NCI-H524 (cell line): Measurements from ENCODE around the gene RABGAP1L.

ENCODE experiments used
- DNase-seq, 2 experiments: peaks; one replicate each; lab custom pipeline; 2025; lab: John Stamatoyannopoulos, UW

RABGAP1L gene

DNA sequence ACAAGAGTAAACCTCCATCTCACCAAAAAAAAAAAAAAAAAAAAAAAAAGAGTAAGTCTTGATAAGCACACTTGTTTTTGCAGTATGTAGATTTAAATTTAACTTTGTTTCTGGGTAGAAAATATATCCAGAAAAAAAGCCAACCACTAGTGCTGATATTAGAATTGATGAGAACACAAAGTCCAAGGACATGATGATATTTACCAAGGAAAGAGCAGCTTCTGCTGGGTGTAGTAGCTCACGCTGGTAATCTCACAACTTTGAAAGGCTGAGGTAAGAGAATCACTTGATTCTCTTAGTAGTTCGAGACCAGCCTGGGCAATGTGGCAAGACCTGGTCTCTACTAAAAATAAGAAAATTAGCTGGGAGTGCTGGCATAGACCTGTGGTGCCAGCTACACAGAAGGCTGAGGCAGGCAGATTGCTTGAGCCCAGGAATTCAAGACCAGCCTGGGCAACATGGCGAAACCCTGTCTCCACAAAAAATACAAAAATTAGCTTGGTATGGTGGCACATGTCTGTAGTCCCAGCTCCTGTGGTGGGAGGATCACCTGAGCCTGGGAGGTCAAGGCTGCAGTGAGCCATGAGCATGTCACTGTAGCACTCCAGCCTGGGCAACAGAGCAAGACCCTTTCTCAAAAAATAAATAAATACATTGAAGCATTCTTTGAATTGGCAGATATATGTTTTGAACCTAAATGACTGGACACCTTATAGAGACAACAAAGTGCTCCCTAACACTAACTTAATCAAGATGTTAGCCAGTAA, 776.8 kb downstream of the RABGAP1L start:
- no peak for DNase-seq

DNA sequence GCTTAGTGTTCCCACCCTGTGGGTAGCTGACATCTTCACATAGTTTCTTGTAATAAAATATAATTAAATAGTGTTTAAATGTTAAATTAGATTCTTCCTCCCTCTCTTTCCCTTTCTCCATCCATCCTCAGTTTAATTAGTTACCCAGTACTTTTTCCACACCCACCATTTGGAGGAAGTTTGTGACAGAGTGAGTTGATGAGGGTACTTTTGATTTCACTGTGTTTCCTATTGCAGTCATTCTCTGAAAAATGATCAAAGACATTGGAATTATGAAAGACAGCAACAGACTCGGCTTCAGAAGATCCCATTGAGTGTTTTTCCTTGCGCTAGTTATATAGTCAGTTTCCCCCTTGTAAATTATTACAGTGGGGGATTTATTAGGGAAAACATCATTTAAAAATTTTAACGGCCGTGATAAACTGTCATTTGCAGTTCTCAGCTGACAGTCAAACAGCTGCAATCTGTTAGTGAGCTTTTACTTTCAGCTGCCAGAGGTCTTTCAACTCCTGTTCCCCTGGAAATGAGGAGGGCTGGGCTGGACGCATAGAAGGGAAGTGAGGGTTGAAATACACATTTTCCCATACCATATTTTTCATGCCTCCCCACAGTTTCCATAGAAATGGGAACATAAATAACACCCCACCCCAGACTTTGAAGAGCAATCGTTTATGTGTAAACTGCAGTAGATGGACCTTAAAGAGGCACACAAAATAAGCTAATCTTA, 779.1 kb downstream of the RABGAP1L start:
- peak in 1 of 2 experiments; percentile 2 for DNase-seq

DNA sequence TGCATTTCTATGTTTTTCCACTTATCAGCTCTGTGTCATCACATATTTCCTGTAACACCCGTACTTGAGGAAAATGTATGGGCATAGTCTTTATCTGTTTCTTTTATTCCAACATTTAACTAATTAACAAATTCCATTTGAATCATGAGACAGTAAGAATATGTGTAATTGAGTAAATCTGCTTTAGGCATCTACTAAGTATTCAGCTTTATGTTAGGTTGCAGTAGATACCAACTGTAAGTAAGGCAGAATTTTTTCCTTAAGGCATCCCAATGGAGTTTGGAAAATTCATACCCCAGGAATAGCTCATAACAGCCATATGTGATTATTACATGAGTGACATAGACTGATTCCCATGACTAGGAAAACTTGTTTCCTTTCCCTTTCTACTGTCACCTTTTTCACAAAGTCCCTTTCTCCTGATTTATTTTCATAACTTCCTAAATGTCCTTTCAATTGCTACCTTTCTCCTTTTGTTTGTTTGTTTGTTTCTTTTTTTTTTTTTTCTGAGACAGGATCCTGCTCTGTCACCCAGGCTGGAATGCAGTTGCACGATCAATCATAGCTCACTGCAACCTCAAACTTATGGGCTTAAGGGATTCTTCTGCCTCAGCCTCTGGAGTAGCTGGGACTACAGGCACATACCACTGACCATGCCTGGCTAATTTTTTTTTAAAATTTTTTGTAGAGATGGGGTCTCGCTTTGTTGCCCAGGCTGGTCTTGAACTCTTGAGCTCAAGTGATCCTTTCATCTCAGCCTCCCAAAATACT, 780.6 kb downstream of the RABGAP1L start:
- no peak for DNase-seq

DNA sequence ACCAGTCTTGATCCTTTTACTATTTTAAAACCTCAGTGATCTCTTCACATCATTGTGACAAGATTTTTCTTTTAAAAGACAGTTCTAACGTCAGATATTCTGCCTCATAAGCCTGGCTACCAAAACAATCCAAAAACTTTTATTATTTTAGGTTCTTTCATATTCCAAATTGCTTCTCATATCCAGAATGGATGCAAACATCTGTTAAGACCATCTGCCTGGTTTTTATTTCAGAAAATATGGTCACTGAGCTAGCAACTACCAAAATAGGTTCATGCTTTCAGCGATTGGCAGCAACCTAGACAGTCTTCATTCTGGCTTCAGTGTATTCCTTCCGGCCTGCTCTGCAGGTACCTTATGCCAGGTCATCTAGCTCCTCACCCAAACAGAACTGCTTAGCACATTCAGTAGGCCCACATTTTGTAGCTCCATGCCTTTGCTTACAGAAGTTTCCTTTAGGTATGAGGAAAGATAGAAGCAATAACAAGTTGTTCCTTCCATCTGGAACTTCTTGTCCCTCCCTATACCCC, 781.4 kb downstream of the RABGAP1L start:
- DNase-seq: peak; percentile 15 to 62

DNA sequence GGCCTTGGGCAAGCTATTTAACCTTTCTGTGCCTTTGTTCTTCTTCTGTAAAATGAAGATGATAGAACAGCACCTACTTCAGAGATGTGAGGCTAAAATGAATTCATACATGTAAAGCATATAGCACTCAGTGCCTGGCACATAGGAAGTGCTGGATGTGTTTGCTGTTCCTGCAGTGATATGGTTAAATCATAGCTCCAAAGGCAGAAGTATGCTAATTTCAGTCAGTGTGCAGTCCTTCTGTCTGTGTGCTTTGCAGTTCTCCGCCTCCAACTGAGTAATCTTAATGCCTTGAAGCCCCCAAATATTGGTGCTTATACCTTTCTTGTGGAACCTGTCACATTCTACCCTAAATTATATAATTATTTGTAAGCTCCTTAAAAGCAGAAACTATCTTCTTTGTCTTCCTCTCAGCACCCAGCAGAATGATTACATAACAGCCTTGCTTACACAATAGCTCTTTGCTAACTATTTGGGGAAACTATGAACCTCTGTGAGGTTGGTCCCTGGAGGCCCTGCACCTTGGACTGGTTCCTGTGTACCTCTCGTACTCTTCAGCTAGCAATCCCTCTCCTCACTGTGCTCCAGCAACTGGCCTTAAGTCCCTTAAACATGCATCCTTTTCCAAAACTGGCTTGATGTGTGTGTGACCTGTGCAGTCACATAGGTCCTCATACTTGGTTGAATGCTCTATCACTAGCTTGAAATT, 783.4 kb downstream of the RABGAP1L start:
- DNase-seq: no peak

DNA sequence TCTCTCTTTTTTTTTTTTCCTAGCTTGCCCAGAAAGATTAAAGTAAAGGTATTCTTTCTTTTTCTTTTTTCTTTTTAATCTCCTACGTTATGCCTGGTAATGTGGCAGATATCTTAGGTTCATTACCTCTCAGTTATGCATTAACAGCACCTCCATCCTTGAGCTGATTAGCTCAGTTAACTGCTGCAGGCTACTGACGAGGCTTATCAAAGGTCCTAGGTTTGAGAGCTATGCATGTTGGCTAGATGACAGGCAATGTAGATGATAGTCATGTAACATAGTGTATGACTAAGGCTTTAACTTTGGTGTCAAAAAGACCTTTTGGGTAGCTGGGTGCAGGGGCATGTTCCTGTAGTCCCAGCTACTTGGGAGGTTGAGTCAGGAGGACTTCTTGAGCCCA, 786.7 kb downstream of the RABGAP1L start:
- no peak for DNase-seq

DNA sequence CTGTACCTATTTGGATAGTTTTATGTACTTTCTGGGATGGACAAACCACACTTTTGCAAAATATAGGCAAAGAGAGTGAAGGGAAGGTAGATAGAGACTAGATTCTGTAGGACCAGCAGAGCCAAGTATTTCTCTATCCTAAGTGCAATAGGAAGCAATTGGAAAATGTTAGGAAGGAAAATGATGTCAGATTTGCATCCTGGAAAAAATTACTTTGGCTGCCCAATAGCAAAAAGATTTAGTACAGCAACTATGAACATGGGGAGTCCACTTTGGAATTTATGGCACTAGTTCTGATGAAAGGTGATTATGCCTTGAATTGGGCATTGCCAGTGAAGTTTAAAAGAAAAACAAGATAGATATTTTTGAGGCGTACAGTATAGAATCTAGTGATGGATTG, 789.7 kb downstream of the RABGAP1L start:
- DNase-seq: no peak

DNA sequence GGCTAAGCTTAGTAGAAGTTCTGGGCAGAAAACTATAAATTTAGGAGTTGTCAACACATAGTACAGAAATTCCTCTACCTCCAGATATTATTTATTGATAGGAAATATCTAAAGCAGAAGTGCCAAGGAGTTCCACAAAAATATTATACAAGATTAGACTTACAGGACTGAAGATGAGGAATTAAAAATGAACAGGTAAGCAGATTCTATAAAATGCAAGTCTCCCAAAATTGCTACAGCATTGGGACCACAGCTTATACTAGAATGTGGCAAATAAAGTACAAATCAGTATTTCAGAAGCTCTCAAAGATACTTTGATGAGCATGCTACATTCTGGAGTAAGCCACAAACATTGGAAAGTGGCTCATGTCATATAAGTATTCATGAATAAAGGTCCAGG, 790.3 kb downstream of the RABGAP1L start:
- no peak for DNase-seq

DNA sequence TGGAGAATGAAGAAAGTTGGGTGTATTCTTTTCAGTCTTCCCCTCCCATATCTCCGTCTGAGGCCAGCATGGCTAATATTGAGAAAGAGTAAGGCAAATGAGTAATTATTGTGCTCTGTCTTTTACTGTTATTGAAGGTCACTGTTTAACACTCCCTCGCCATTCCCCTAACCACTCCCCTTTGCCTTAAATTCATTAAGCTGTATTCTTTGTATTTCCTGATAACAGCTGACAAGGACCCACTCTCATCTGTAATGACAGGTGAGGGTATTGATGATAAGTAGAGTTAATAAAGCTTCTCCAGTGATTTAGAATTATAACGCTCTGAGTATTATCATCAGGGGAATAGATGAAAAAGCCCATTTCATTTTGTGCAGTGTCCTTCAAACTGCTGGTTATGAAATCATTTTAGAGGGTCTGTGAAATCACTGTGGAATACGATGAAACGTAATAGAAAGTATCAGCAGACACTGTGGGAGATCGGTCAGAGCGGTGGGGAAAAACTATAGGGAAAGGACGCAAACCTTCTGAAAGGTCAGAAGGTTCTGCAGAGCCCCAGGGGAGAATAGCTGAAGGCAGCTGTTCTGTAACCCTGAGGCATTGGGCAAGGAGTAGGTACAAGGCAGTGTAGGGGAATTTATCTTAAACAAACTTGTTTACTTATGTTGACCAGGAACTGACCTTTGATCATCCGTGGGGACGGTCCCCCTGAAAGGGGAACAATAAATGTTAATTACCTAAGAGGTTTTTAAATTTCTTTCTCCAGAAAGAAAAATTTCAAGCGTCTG, 794.2 kb downstream of the RABGAP1L start:
- peak in 1 of 2 experiments; percentile 5 for DNase-seq

DNA sequence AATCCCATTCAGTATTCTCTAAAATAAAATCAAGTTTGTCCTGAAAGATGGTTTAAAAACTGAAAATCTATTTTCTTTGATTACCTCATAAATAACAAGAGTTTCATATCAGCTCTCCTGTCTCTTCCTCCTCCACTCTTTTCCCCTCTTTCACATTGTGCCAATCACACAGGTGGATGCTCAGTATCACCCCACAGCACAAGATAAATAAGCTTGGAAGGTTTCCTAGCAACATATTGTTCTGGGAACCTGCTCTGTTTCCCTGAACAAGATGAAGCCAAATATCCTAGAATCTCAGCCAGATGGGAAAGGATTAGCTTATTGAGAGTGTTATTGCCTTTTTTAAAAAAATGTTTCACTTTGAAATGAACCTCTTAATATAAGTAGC, 794.7 kb downstream of the RABGAP1L start:
- peak; percentile 48 to 86 for DNase-seq

DNA sequence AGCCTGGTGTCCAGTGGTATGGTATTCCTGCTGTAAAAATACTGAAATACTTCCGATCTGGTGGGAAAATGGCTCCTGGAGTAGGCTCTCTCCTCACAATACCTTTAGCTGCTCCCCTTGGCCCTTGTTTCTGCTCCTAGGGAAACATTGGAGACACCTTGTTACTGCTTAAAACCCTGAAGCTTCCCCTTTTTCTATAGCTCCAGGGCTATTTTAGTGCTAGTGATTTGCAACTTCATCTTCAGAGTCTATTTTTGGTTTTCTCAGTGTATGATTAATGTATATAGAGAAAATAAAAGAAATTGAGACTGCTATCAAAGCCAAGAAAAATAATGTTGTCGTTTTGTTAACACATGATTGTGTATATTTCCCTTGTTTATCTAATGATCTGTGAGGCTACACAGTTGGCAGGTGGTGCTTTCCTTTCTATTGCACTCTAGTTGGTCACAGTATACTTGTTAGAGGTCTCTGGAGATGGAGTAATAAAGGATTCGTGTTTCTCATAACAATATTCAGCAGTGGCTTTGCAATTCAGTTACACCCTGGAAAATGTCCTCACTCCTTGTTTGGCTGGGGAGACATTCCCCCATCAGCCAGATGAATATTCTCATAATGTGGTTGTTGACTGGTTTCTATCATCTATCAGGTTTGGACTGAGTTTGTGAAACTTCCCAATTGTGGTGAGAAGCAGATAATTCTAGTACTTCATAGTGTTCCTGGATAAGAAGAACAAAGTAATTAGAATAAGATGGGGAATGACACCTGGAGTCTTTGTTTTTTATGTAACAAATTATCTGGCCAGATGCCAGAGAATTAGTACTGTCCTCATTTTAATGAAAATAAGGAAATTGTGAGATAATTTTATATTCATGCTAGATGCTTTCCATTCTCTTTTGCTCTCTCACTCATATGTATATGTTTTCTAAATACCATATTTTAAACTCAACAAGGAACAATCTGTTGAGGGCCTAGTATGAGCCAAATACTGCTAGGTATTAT, 795.6 kb downstream of the RABGAP1L start:
- peak in 1 of 2 experiments; percentile 39 for DNase-seq

DNA sequence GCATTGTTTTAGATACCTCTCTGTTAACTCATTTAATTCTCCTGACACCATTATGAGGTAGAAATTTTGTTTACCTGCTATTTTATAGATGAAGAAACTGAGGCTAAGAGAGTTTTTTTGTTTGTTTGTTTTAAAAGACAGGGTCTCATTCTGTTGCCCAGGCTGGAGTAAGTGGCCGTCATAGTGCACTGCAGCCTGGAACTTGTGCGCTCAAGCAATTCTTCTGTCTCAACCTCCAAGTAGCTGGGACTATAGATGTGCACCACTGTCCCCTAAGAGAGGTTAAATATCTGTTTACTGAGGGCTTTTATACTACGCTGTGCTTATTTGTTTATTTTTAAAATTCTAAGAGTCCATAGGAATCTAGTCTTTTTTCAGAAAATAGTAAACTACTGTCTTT, 796.8 kb downstream of the RABGAP1L start:
- DNase-seq: no peak

DNA sequence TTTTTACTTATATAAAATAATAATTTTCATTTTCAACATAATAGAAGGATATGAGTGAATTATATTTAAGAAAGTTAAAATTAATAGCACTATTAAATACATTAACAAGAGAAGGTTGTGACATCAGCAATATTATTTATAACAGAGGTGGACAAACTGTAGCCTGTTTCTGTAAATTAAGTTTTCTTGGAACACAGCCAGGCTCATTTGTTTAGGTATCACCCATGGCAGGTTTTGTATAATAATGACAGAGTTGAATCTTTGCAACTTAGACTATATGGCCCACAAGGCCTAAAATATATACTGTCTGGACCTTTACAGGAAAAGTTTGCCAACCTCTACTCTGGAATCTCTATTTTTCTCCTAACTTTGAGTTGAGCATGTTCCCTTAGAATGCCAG, 797.7 kb downstream of the RABGAP1L start:
- DNase-seq: no peak

DNA sequence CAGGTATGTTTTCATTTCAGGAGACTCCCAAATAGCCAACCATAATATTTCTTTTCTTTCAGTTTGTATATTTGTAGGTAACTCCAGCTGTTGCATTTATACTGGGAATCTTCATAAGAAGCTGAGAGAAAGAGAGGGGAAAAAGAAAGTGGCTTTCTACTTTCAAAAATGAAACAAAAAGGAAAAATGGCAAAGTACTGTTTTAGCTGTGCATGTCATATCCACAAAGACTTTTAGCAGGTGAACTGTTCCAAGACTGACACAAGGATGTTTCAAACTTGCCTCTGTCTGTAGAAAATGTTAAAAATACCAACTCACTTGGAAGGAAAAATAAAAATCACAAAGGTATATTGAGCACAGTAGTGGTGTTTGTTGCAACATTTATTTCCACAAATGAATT, 798.5 kb downstream of the RABGAP1L start:
- DNase-seq: no peak

DNA sequence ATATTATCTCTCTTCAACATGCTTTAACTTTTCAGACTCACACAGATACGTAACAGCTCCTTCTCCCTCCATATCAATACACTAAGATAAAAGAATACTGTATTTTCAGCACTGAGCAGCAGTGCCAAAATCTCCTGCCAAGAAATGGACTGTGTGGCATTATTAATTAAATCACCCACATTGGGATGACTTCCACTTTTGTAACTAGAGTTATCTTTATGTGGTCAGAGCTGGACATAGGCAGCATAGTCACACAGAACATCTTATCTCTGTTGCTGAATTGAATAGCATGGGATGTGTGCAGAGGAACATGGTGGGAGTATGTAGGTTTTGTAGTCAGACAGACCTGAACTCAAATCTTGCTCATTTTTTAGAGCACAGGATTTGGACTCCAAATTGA, 799.1 kb downstream of the RABGAP1L start:
- DNase-seq: no peak

DNA sequence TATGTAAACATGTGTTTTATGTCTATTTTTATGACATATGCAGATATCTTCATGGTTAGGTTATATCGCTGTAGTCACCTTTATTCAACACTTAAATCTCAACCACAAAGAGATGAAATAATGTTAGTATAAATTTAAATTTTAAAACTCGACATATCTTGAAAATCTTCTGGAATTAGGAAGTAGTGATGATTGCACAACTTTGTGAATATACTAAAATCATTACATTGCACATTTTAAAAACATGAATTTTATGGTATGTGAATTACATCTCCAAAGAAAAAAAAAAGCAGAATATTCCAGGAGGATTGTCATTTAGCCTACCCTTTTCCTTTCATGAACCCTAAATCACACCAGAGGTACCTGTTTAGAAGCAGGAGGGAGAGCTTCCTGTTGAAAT, 801.0 kb downstream of the RABGAP1L start:
- no peak for DNase-seq

DNA sequence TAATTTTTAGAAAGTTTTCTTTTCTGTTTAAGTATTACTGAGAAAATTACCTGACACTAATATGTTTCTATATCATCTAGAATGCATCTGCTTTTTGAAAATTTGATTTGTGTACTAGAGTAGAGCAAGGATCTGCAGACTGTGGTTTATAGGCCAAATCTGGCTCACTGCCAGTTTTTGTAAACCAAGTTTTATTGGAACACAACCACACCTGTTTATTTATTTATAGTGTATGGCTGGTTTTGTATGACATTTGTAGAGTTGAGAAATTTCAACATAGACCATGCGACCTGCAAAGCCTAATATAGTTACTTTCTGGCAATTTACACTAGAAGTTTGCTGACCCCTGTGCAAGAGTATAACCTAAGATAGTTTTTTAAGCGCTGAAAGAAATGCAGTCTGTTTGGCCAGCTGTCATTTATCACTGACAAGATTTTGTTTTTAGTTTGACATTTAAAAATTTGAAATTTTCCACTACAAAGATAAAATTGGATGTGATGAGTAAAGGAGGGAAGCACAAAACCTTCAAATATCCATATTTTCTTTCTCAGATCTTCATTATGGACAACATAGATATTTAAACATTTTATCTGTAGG, 804.3 kb downstream of the RABGAP1L start:
- no peak for DNase-seq

DNA sequence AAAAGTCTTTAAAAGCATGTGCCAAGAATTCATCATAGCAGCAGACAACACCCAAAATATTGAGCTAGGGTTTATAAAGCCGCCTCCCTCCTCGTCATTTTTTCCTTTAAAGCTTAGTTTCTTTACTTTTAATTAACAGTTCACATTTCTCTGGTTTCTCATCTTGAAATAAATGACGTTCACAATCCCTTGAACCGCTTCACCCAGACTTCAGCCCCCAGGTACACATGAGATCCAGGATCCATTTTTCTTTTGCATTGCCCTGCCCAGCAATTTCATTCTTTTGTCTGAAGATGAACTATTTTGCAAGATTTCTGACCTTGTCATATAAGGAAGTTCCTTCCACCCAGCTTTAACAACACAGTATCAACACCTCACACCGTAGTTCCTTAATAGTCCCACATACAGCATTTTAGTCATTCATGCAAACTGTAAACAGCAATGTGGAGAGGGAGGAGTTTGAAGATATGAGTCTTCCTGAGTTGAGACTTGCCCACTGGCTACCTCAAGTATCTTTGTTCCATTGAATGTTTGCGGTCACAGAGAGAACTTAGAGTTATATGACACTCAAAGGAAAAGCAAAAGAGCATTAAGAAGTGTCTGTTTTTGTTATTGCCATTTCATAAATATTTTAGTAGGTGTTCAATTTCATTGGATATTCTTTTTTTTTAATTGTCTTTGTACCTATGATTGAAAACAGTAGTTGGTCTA, 805.1 kb downstream of the RABGAP1L start:
- no peak for DNase-seq

DNA sequence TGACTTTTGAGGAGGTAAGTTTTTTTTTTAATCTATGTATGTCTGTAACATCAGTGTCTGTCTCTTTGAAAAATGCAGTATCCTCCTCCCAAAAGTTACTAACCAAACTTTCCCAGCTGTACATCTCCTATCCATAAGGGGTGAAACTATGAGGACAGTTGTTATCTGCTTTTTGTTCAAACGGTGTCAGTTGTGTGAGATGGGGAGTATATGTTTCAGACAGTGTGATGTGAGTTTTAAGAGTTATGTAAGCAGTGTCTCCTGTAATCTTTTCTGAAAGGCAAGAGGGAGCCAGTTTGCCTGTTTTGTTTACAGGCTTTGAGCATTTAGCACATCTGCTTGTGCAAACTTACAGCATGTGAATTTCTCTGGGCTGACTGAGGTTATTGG, 805.6 kb downstream of the RABGAP1L start:
- no peak for DNase-seq
